ENCODE data around the gene REM1.
"Not testable (repeated sequence)": the region's sequence is repeated elsewhere in the genome, so short reads cannot be mapped to it uniquely, and the experiment has no call there.

REM1 gene

GRCh38 chr20:31485450-31486339 is 10.6 kb downstream of the REM1 start:
- peak; percentile 33 for DNase-seq

- DNase-seq: no peak
Observed at GRCh38 chr20:31488115-31488514, 13.0 kb downstream of the REM1 start.

- no peak for DNase-seq
Observed at GRCh38 chr20:31489152-31489551, 14.1 kb downstream of the REM1 start.

- no peak for DNase-seq
Observed at GRCh38 chr20:31490752-31491151, 15.7 kb downstream of the REM1 start.

- no peak for DNase-seq
Observed at GRCh38 chr20:31494131-31494530, 19.0 kb downstream of the REM1 start.

GRCh38 chr20:31496761-31497295 is 21.7 kb downstream of the REM1 start:
- DNase-seq: no peak

GRCh38 chr20:31497838-31498540 is 22.9 kb downstream of the REM1 start:
- DNase-seq: no peak

- no peak for DNase-seq
Observed at GRCh38 chr20:31500527-31500926, 25.4 kb downstream of the REM1 start.

GRCh38 chr20:31502884-31503673 is 28.0 kb downstream of the REM1 start:
- peak; percentile 86 for DNase-seq

GRCh38 chr20:31505903-31506302 is 30.8 kb downstream of the REM1 start:
- no peak for DNase-seq

GRCh38 chr20:31508517-31509244 is 33.6 kb downstream of the REM1 start:
- DNase-seq: no peak

GRCh38 chr20:31514154-31515071 is 39.3 kb downstream of the REM1 start, which contains the start of gene HM13:
Gene HM13 (plus strand): TSS chr20:31514442. CDS start chr20:31514552, 110 bp downstream.
- peak; percentile 92 for DNase-seq

- DNase-seq: no peak
Observed at GRCh38 chr20:31515072-31515774, 40.1 kb downstream of the REM1 start.

- no peak for DNase-seq
Observed at GRCh38 chr20:31515775-31516107, 40.7 kb downstream of the REM1 start.

GRCh38 chr20:31516166-31516565 is 41.1 kb downstream of the REM1 start:
- no peak for DNase-seq

GRCh38 chr20:31516651-31517050 is 41.6 kb downstream of the REM1 start:
- no peak for DNase-seq

- no peak for DNase-seq
Observed at GRCh38 chr20:31517373-31517772, 42.3 kb downstream of the REM1 start.

GRCh38 chr20:31521267-31521666 is 46.2 kb downstream of the REM1 start:
- not testable (repeated sequence) for DNase-seq

- DNase-seq: no peak
Observed at GRCh38 chr20:31522731-31523130, 47.6 kb downstream of the REM1 start.

Measured in stimulated activated CD8-positive, alpha-beta memory T cell treated with anti-CD3 and anti-CD28 coated beads, Interleukin-4, amount 100 ng/mL, for 48 hours (primary cell).